Midbrain (tissue), 1 donor: Measurements from ENCODE around the gene CHMP6.

ENCODE experiments used
- DNase-seq: peaks from one replicate; lab custom pipeline; 2025; lab: John Stamatoyannopoulos, UW

The CHMP6 gene

DNA sequence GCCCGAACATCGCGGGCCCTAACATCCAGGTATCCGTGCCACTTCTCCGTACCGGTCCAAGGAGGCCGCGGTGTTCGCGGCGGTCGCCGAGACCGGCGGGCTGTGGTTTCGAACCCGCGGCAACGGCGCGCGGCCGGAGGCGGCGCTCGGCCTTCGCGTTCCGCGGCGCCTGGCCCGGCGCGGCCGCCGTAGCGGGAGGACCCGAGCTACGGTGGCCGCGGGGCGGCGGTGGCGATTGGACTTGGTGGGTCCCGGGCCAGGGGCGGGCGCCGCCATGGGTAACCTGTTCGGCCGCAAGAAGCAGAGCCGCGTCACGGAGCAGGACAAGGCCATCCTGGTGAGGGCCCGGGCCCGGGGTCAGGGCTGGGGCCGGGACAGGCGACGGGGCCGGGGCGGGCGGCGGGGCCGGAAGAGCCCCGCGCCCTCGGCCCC is at the start of gene CHMP6:
Gene CHMP6, plus strand, starts transcription at position 197 of the 432 bp plus-strand sequence. Its CDS starts 78 bp downstream, at position 275.
- peak; percentile 47 for DNase-seq

DNA sequence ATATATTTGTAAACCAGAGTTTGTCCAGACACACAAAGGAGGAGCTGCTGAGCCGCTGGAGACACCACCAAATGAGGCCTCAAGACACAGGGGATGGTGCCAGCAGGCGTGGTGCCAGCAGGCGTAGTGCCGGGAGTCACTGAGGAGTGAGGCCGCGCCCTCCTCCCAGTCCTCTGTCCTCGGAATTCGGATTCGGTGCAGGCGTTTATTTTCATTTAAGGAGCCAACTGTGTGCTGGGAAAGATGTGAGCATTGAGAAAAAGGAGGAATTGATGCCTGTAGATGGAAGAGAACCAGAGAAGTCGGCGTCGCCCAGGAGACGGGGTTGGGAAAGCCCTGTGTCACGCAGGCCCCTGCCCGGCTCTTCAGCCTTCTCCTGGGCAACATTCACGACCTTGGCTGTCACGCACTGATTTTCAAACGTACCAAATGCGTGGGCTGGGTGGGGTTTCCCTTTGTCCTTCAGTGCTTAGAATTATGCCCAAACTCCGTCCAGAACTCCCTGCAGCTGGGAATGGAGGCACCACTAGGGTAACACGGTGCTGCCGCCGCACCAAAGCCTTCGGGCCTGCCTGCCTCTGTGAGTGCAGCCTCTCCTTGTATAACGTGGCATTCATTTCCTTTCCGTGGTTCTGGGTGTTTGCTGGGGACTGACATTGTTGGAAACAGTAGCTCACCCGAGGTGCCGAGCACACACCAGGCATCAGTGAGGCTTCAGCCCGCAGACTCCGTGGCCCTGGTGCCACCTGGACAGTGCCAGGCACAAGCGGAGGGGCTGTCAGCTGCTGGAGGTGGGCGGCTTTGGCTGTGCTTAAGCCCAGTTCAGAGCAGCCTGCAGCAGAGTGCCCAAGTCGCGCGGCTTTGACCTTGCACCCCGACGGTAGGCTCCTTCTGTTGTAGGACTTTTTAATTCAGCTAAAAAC is 49.0 kb upstream of the CHMP6 start:
- peak; percentile 84 for DNase-seq

DNA sequence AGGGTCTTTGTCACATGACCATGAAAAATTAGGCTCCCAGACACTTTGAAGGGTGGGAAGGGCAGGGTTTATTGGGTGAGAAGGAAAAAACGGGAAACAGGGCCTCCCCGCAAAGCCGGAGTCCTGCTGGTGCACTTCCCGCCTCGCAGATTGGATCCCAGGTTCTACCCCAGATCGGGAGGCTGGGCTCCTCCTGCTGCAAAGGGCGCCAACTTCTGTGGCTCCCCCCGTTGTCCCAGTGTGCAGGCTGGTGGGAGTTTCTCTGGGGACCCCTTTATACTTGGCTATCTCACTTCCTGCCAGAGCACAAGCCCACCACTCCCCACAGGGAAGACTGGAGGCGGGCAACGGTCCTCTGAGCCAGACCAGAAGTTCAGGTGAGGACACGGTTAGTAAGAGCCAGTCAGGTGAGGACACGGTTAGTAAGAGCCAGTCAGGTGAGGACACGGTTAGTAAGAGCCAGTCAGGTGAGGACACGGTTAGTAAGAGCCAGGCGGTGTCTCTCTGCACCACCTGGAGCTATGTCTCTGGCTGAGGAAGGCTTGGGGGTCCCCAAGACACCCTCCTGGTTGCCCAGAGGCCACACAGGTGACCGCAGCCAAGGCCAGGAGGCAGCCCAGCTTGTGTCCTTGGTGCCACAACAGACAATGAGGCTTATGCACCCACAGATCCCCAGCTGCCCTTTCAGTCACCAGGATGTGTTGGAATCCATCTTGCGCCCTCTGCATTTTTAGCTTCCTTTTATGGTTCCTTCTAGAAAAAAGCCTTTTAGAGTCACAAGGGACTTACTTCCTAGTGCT is 48.1 kb upstream of the CHMP6 start:
- DNase-seq = no peak

DNA sequence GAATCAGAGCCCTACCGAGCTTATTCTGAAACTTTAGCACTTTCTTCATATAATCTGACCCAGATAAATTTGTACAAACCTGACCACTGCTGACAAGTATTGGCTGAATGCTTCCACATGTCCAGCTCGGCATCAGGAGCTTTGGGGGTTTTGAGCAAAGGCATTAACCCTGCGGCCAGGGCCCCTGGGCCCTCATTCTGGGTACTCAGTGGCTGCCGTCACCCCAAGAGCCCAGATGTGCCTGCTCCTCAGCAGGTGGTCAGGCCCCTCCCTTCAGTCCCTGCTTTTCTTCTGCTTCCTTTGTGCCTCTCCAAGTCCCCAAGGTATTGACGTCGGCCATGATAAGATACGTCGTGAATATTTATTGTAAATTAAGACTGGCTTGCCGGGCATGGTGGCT is 47.3 kb upstream of the CHMP6 start:
- no peak for DNase-seq

DNA sequence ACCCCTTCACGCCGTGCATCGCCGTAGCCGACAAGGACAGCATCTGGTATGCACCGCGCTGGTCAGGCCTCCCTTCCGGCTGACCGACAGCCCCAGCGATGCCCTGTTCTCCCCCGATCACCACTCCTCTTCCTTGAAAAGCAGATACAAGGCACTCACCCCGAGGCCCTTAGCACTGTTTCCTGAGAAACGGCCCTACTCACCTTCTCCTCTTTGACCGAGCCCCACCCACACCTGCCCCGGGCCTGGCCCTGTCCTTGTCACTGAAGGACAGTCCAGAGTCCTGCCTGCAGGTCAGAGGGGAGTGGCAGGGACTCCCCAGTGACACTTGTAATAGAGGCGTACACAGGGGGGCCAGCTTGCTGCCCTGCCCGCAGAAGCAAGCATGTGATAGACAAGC is 45.9 kb upstream of the CHMP6 start:
- DNase-seq = no peak

DNA sequence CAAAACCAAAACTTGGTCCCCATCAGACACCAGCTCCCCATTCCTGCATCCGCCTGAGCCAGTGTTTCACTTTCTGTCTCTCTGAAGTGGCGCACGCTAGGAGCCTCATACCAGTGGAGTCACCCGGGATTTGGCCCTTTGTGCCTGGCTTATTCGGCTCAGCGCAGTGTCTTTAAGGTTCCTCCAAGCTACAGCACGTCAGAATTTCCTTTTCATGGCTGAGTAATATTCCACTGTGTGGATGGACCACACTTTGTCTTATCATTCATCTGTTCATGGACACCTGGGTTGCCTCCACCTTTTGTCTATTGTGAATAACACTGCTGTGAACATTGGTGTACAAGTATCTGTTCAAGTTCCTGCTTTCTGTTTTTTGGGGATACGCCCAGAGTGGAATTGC is 45.2 kb upstream of the CHMP6 start:
- DNase-seq = no peak

DNA sequence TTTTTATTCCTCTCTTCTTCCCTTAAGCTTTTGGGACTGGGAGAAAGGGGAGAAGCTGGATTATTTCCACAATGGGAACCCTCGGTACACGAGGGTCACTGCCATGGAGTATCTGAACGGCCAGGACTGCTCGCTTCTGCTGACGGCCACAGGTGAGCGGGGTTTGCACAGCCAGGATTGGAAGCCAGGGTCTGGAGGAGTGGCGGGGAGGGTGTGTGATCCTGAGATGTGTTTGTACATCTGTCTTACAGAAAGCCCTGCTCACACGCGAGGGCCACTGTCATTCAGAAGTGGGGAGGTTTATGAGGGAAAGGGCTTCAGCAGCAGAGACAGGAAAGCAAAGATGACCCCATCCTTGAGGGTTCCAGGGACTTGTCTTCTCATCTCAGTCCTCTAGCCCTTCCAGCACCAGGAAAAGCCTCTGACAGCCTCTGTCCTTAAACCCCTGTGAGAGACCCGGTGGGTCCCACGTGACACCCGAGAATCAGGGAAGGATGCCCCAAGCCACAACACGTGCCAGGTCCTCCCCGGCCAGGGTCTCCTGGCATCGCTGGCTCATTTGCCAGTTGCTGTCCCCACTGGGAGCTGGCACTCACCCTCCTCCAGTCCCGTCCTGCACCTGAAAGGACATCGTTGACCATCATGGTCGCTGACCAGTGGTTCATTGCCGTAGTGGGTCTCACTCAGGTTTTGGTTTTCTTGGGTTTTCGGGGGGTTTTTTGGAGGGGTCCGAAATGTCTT is 44.3 kb upstream of the CHMP6 start:
- no peak for DNase-seq

DNA sequence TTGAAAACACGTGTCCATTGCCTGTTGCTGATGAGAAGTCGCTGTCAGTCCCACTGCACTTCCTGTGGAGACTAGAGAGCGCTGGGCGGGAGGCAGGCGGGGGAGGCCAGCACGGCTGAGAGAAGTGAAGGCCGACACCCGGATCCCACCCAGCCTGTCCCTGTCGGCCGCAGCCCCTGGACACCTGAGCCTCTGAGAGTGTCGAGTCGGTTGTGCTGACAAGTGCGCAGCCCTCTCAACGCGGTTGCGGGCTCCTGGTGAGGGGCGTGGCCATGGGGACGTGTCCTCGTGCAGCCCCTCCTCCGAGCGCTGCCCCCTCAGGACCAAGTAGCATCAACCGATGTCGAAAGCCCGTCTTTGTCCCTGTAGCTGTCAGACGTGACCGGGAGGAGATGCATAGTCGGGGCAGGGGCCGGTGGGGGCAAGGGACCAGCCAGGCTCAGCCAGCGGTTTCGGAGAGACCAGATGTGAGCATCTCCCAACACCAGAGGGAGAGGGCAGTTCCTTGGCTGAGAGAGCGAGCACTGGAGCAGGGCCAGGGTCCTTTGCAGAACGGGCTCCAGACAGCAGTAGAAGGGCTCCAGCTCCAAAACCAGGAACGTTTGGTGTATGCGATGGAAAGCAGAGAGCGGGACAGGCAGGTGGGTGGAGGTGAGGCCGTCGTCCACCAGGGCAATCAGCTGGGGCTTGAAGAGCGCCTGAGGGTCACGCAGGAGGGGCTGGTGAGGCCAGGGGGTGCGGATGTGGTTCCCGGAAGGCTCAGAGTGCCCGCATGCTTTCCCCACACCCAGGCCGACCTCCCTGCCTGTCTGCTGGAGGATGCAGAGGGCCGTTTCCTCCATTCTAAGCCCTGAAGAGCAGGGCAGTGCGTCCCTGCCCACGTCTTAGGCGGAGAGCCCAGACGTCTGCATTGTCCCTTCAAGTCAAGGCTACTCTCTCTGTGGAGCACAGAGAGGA is 43.3 kb upstream of the CHMP6 start:
- DNase-seq = no peak

DNA sequence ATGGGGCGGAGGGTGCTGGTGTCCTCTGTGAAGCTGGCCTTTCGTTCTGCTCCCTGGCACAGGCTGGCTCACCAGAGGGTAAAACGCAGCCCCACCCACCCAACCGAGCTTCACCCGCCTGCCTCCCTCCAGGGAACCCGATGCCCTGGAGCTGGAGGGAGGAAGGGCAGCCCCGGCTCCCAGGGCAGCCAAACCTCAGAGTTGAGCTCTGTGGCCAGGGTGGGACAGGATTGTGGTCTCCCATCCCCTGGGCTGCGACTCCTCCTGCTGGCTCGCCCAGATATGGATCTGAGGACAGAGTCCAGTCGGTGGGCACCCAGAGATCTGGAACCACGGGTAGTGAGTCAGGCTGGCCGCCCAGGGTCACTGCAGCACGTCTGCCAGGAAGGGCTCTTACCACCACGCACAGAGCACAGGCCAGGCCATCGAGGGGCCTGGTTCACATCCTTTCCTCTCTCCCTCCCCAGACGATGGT is 42.6 kb upstream of the CHMP6 start:
- DNase-seq = no peak

DNA sequence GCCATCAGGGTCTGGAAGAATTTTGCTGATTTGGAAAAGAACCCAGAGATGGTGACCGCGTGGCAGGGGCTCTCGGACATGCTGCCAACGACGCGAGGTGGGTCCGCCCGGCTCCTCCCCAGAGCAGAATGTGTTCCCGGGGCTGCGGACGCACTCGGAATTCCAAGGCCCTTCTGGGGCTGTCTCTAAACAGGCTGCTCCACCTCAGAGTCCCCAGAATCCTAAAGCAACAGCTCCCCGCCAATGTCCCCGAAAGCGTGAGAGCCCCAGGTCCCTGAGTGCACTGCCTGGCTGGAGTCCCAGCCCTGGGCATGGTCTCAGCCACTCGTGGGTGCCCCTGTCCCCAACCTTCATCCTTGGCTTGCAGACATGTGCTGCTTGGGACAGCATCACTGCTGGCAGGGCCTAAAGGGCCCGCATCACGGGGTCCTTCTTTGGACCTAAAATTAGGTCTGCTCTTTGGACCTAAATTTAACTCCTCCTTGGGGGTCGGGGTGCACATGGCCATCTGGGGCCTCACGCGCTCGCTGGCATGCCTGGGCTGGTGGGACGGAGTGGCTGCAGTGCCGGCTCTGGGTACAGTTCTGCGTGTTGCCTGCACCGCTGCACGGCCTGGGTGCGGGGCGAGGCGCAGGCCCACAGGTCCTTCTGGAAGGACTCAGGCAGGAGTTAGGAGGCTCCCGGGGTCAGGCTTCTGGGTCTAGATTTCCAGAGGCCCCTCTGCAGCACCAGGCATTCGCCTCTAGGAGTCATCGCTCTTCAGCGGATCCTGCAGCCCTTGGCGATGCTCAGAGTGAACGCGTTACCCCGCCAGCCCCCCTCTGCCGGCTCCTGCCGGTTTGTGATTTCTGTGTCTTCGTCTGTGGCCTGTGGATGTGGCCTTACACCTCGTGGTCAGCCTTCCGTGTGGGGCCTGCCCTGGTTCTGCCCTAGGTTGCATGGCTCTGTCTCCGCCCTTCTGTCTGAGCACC is 41.9 kb upstream of the CHMP6 start:
- no peak for DNase-seq

DNA sequence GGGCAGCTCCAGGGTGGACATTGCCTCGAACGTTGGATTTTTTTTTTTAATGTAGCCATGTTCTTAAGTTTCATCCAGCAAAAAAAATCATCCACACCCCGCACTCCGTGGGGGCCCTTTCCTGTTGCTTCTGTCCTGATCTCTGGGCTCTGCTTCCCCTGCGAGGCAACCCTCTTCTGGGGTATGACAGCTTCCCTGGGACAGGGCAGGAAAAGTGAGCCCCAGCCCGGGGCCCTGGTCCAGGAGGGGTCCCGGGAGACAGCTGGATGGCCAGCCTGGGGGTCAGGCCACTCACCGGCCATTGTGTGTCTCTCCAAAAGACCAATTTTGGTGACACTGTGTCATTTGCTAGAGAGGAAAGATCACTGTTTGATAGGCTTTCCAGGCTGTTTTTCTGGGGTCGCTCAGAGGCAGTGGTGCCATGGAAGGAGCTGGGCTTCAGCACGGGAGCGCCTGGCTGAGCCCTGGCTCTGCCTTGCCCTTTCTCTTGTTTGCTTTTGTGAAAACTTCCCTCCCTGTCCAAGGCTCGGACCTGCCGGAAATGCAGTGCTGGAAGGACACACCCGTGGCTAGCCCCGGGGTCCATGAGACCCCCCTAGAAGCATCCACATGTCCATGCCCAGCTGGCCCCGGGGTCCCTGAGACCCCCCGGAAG is 41.0 kb upstream of the CHMP6 start:
- no peak for DNase-seq

DNA sequence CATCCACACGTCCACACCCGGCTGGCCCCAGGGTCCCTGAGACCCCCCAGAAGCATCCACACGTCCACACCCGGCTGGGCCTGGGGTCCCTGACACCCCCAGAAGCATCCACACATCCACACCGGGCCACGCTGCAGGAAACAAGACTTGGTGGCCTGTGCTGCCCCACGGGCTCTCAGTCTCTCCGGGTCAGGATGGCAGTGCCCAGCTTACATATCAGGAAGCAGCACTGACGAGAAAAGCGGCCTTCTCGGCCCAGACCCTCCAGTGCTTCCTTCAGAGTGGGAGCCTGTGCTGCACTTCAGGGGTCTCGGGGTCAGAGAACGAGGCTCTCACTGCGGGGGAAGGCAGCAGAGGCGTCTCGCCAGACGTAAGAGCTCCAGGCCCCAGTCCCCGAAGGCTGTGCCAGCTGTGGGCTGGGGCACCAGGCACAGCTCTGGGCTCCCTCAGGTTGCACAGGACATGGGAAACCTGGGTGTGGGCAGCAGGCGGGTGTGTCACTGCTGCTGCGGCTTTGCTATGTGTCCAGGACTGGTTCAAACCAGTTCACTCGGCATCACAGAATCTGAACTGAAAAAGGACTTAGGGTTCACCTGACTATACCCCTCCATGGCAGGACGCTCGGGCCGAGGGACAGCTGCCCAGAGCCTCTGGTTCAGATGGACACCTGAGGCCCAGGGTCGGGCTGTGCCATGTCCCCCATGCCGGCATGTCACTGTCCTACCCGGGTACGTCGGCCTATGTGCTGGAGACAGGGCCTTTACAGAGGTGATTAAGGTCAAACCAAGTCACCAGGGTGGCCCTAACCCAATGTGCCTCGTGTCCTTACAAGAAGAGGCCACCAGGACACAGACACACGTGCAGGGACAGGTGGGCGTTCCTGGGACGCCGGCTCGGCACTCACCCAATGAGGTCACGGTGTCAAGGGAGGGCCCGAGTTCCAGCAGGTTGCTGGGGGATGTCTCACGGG is 40.2 kb upstream of the CHMP6 start:
- DNase-seq = no peak

DNA sequence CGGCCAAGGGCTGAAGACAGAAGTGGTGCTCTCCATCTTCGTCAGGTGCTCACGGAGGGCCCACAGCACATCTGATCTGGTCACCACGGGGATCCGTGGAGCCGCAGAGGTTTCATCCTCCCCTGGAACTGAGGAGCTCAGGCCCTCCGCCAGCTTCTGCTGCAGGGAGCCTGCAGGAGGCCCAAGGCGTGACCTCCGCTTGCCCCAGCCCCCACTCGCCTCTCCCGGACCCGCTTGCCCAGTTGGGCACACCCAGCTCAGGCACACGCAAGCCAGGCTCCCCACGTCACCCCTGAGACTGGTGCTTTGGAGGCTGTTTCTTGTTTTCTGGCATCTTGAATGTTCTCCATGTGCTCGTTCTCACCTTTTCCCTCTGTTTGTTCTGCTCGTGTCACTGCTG is 39.4 kb upstream of the CHMP6 start:
- DNase-seq = no peak

DNA sequence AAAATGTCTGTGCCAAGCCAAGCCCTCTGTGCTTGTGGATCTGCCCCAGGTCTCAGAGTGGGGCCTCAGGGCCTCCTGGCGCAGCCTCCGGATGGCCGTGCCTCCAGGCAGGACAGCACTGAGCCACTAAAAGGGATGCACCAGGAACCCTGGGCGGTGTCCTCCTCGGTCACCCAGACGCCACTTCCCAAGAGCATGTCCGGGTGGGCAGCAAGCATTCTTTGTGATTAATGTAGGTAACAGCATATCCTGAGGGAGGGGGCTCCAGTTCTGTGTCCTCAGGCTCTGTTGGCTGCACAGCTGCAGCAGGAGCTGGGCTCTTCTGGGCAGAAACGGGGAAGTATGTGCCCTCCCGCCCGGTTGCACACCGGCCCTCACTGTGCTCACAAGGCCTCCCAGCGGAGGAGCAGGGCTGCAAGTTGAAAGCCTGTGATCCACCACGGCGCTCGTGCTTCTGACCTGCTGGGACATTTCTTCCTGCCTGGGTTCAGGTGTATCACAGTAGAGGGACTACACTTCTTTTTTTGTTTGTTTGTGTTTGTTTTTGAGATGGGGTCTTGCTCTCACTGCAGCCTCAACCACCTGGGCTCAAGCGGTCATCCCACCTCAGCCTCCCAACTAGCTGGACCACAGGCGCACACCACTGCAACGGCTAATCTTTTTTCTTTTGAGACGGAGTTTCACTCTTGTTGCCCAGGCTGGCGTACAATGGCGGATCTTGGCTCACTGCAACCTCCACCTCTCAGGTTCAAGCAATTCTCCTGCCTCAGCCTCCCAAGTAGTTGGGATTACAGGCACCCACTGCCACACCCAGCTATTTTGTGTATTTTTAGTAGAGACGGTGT is 37.9 kb upstream of the CHMP6 start:
- DNase-seq = no peak

DNA sequence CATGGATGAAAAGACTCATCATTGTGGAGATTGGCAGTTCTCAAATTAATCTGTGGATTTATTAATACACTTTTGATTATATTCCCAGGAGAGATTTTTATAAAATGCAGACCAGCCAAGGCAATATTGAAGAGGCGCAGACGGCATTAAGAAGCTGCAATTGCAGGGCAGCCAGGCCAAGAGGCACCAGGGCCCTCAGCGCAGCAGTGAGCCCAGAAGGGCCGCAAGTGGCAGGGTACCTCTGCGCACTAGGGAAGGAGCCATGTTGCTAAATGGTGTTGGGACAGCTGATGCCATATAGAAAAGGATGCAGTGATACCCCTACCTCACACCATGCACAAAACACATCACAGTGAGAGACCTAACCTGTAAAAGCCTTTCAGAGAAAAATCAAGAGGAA is 36.6 kb upstream of the CHMP6 start:
- no peak for DNase-seq

DNA sequence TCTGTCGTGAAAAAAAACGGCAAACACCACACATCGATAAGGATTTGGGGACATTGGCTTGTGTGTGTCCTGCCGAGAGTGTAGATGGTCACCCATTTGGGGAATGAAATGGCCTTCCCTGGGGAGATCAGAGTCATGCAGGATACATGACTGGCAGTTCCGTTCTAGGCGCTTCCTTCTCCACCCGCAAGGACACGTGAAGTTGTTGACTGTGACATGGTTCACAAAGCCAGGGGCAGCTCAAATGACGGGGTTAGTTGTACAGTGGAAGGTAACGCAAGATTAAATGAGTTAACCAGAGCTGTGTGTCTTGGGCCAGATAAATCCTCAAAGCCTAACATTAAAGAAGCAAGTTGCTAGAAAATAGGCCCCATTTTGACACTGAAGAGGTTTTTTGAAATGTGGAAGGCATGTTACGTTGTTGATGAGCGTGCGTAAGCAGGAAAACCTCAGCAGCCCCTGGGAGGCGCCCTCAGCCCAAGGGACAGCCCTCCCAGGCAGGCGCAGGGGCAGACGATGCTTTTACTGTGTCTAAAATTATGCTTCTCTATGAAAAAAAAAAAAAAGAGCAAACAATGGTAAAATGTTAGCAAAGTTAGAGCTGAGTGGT is 35.9 kb upstream of the CHMP6 start:
- DNase-seq = no peak
